Endothelial cell (in vitro differentiated cells): ENCODE data around the gene HDGFL3. TPM values are rescaled to one million over a fixed set of nuclear protein-coding genes. Genes with fewer than 3 reads are reported as not detected.

Experiments
- DNase-seq: peaks from one replicate; pipeline ENCODE4 v3.0.0; 2021; ENCODE audit warnings: low spot score
- H3K27ac Mint-ChIP-seq: one replicate; pipeline ENCODE4 v1.8.0; 2021; ENCODE audit warnings: mixed read lengths, inconsistent platforms; ENCODE audit not compliant: unreplicated experiment
- H3K27me3 Mint-ChIP-seq: one replicate; pipeline ENCODE4 v1.8.0; 2021; ENCODE audit warnings: mild to moderate bottlenecking, moderate library complexity, mixed read lengths, inconsistent platforms; ENCODE audit not compliant: unreplicated experiment
- H3K36me3 Mint-ChIP-seq: one replicate; pipeline ENCODE4 v1.8.0; 2021; ENCODE audit warnings: mild to moderate bottlenecking, low read depth, mixed read lengths, inconsistent platforms; ENCODE audit not compliant: unreplicated experiment
- H3K4me1 Mint-ChIP-seq: one replicate; pipeline ENCODE4 v1.8.0; 2021; ENCODE audit warnings: mild to moderate bottlenecking, mixed read lengths, inconsistent platforms; ENCODE audit not compliant: unreplicated experiment
- H3K4me3 Mint-ChIP-seq: one replicate; pipeline ENCODE4 v1.8.0; 2021; ENCODE audit warnings: mild to moderate bottlenecking, mixed read lengths, inconsistent platforms; ENCODE audit not compliant: unreplicated experiment
- H3K9me3 Mint-ChIP-seq: one replicate; pipeline ENCODE4 v1.8.0; 2021; ENCODE audit warnings: mixed read lengths, inconsistent platforms; ENCODE audit not compliant: unreplicated experiment
- CTCF ChIP-seq: fragments of 200-600 bp; sonication (generic); IDR thresholded peaks from one replicate; pipeline ENCODE4 v1.5.0; 2021; ENCODE audit warnings: antibody characterized with exemption; ENCODE audit not compliant: unreplicated experiment
- total RNA-seq: library from RNA; stranded (reverse); fragmentation: NEBNext Ultra II Directional; extraction: Animal tissue kit (Norgen Biotek cat#: 25700); gene quantifications from one replicate; pipeline ENCODE4 v1.2.1, GENCODE V29; 2021; ENCODE audit not compliant: unreplicated experiment

Gene HDGFL3
- total RNA-seq, 1 donor from 2014 or later = 91.2 TPM

GRCh38 chr15:83190450-83190849 is 17.2 kb downstream of the HDGFL3 start:
- no peaks in the 10 kb centered on the region for H3K36me3 Mint-ChIP-seq
- H3K4me1 Mint-ChIP-seq = peaks cover 11% of the 10 kb centered on the region
- TF ChIP-seq CTCF = no peak
- H3K27ac Mint-ChIP-seq = no peak overlapping the region
- no peaks in the 10 kb centered on the region for H3K27me3 Mint-ChIP-seq
- no peak for DNase-seq
- no peak overlapping the region for H3K4me3 Mint-ChIP-seq
- H3K9me3 Mint-ChIP-seq = no peaks in the 10 kb centered on the region

GRCh38 chr15:83185561-83185960 is 22.1 kb downstream of the HDGFL3 start:
- H3K36me3 Mint-ChIP-seq = no peaks in the 10 kb centered on the region
- H3K9me3 Mint-ChIP-seq = no peaks in the 10 kb centered on the region
- H3K4me3 Mint-ChIP-seq = no peak overlapping the region
- TF ChIP-seq CTCF = no peak
- no peaks in the 10 kb centered on the region for H3K27me3 Mint-ChIP-seq
- H3K4me1 Mint-ChIP-seq = no peaks in the 10 kb centered on the region
- no peak for DNase-seq
- no peak overlapping the region for H3K27ac Mint-ChIP-seq

GRCh38 chr15:83178869-83179325 is 28.7 kb downstream of the HDGFL3 start:
- Mint-ChIP-seq H3K36me3 (no peaks in the 10 kb centered on the region), H3K4me1 (peaks cover 6% of the 10 kb centered on the region), H3K27ac (no peak overlapping the region), H3K9me3 (no peaks in the 10 kb centered on the region), H3K27me3 (no peaks in the 10 kb centered on the region), H3K4me3 (no peak overlapping the region)
- DNase-seq = no peak
- TF ChIP-seq CTCF = no peak

- Mint-ChIP-seq H3K27me3 (no peaks in the 10 kb centered on the region), H3K9me3 (no peaks in the 10 kb centered on the region), H3K4me3 (no peak overlapping the region), H3K36me3 (no peaks in the 10 kb centered on the region), H3K27ac (no peak overlapping the region), H3K4me1 (peaks cover 6% of the 10 kb centered on the region)
- DNase-seq = no peak
- no peak for TF ChIP-seq CTCF
Observed at GRCh38 chr15:83178390-83178789, 29.2 kb downstream of the HDGFL3 start.

GRCh38 chr15:83174891-83175290 is 32.7 kb downstream of the HDGFL3 start:
- DNase-seq = no peak
- Mint-ChIP-seq H3K36me3 (no peaks in the 10 kb centered on the region), H3K4me1 (peaks cover 6% of the 10 kb centered on the region), H3K9me3 (no peaks in the 10 kb centered on the region), H3K27me3 (no peaks in the 10 kb centered on the region), H3K4me3 (no peak overlapping the region), H3K27ac (no peak overlapping the region)
- TF ChIP-seq CTCF = no peak
